ES-I3 (cell line): ENCODE data around the gene BTN1A1.
A peak's percentile ranks its signal among the peaks of the same experiment; 100 is the strongest.
"Not testable (repeated sequence)": the region's sequence is repeated elsewhere in the genome, so short reads cannot be mapped to it uniquely, and the experiment has no call there.

Source experiments
- H3K36me3 ChIP-seq: 2 replicates; pipeline ENCODE4 v1.6.1; 2013; ENCODE audit warnings: mild to moderate bottlenecking, low read length, control low read depth, moderate library complexity; ENCODE audit not compliant: insufficient read depth
- H3K4me1 ChIP-seq: 2 replicates; pipeline ENCODE4 v1.6.1; 2013; ENCODE audit warnings: mild to moderate bottlenecking, control low read depth, low read length; ENCODE audit not compliant: insufficient read depth
- H3K9ac ChIP-seq: 2 replicates; pipeline ENCODE4 v1.6.1; 2013; ENCODE audit warnings: low read depth, mild to moderate bottlenecking, low read length, moderate library complexity
- H3K9me3 ChIP-seq: 2 replicates; pipeline ENCODE4 v1.6.1; 2013; ENCODE audit warnings: mild to moderate bottlenecking, low read length, moderate library complexity; ENCODE audit not compliant: control insufficient read depth, insufficient read depth

BTN1A1 gene

GRCh38 chr6:26547363-26547762, 47.3 kb downstream of the BTN1A1 start:
- H3K4me1 ChIP-seq, H3K36me3 ChIP-seq, H3K9me3 ChIP-seq, H3K9ac ChIP-seq: not testable (repeated sequence)

- peak overlapping the region; percentile 82 for H3K9ac ChIP-seq
- H3K9me3 ChIP-seq, result no peaks in the 10 kb centered on the region
- no peaks in the 10 kb centered on the region for H3K36me3 ChIP-seq
- H3K4me1 ChIP-seq, result no peaks in the 10 kb centered on the region; the same call in 1 of the 2 replicates
Observed at GRCh38 chr6:26550250-26550993, 50.3 kb downstream of the BTN1A1 start.

- no peaks in the 10 kb centered on the region for H3K36me3 ChIP-seq
- no peak overlapping the region; the same call in 1 of the 2 replicates for H3K9ac ChIP-seq
- no peaks in the 10 kb centered on the region; the same call in 1 of the 2 replicates for H3K4me1 ChIP-seq
- H3K9me3 ChIP-seq, result no peaks in the 10 kb centered on the region
Observed at GRCh38 chr6:26552205-26552604, 52.1 kb downstream of the BTN1A1 start.

GRCh38 chr6:26552640-26553188, 52.6 kb downstream of the BTN1A1 start:
- Histone ChIP-seq H3K9ac (peak overlapping the region; percentile 79), H3K4me1 (no peaks in the 10 kb centered on the region; the same call in 1 of the 2 replicates), H3K36me3 (no peaks in the 10 kb centered on the region)

GRCh38 chr6:26553264-26553634, 53.1 kb downstream of the BTN1A1 start:
- no peaks in the 10 kb centered on the region for H3K36me3 ChIP-seq
- no peaks in the 10 kb centered on the region for H3K9me3 ChIP-seq
- H3K4me1 ChIP-seq, result no peaks in the 10 kb centered on the region; the same call in 1 of the 2 replicates
- H3K9ac ChIP-seq, result peak overlapping the region; percentile 79

More at GRCh38 chr6:26552640-26553188, 52.6 kb downstream of the BTN1A1 start:
- no peaks in the 10 kb centered on the region for H3K9me3 ChIP-seq

GRCh38 chr6:26553635-26554446, 53.7 kb downstream of the BTN1A1 start:
- no peaks in the 10 kb centered on the region for H3K36me3 ChIP-seq
- no peaks in the 10 kb centered on the region for H3K9me3 ChIP-seq
- no peaks in the 10 kb centered on the region; the same call in 1 of the 2 replicates for H3K4me1 ChIP-seq
- peak overlapping the region; percentile 79 for H3K9ac ChIP-seq

- H3K36me3 ChIP-seq, result no peaks in the 10 kb centered on the region
- H3K9ac ChIP-seq, result peak overlapping the region; percentile 79
- H3K9me3 ChIP-seq, result no peaks in the 10 kb centered on the region
- no peaks in the 10 kb centered on the region; the same call in 1 of the 2 replicates for H3K4me1 ChIP-seq
Observed at GRCh38 chr6:26554447-26554696, 54.3 kb downstream of the BTN1A1 start.

GRCh38 chr6:26554697-26555504, 54.8 kb downstream of the BTN1A1 start:
- Histone ChIP-seq H3K9ac (peak overlapping the region; percentile 79), H3K4me1 (no peaks in the 10 kb centered on the region; the same call in 1 of the 2 replicates), H3K36me3 (no peaks in the 10 kb centered on the region), H3K9me3 (no peaks in the 10 kb centered on the region)

- no peaks in the 10 kb centered on the region for H3K9me3 ChIP-seq
- H3K36me3 ChIP-seq, result no peaks in the 10 kb centered on the region
- H3K4me1 ChIP-seq, result no peaks in the 10 kb centered on the region
- H3K9ac ChIP-seq, result peak overlapping the region; percentile 79
Observed at GRCh38 chr6:26555505-26556262, 55.6 kb downstream of the BTN1A1 start.

GRCh38 chr6:26556263-26557070, 56.4 kb downstream of the BTN1A1 start:
- Histone ChIP-seq H3K9ac (peak overlapping the region; percentile 79; the same call in 1 of the 2 replicates), H3K9me3 (0 out of 2 replicates have a peak, but pooled peaks cover under 1% of the 10 kb centered on the region), H3K4me1 (no peaks in the 10 kb centered on the region), H3K36me3 (no peaks in the 10 kb centered on the region)
